NCI-H2107 (cell line): ENCODE results near the gene KIFAP3.
A peak's percentile ranks its signal among the peaks of the same experiment; 100 is the strongest.
"Not testable (repeated sequence)": the region's sequence is repeated elsewhere in the genome, so short reads cannot be mapped to it uniquely, and the experiment has no call there.

Experiments used
- DNase-seq: peaks from one replicate; lab custom pipeline; 2025; lab: John Stamatoyannopoulos, UW

Gene KIFAP3

GRCh38 chr1:169924063-169924462, 150.4 kb downstream of the KIFAP3 start:
- no peak for DNase-seq

- DNase-seq: no peak
These were observed 153.4 kb downstream of the KIFAP3 start for GRCh38 chr1:169921080-169921479.

GRCh38 chr1:169918927-169919326, 155.6 kb downstream of the KIFAP3 start:
- DNase-seq: no peak

GRCh38 chr1:169918220-169918619, 156.3 kb downstream of the KIFAP3 start:
- DNase-seq: not testable (repeated sequence)

GRCh38 chr1:169915150-169915549, 159.3 kb downstream of the KIFAP3 start:
- no peak for DNase-seq

- DNase-seq: no peak
These were observed 160.0 kb downstream of the KIFAP3 start for GRCh38 chr1:169914531-169914930.

GRCh38 chr1:169909499-169909898, 165.0 kb downstream of the KIFAP3 start:
- DNase-seq: no peak

GRCh38 chr1:169906938-169907337, 167.6 kb downstream of the KIFAP3 start:
- DNase-seq: no peak

GRCh38 chr1:169904834-169905233, 169.7 kb downstream of the KIFAP3 start:
- DNase-seq: no peak

GRCh38 chr1:169902751-169903150, 171.7 kb downstream of the KIFAP3 start:
- DNase-seq: no peak

GRCh38 chr1:169901115-169901514, 173.4 kb downstream of the KIFAP3 start:
- DNase-seq: no peak

GRCh38 chr1:169900571-169900970, 173.9 kb downstream of the KIFAP3 start:
- no peak for DNase-seq

GRCh38 chr1:169899519-169900217, 174.8 kb downstream of the KIFAP3 start:
- DNase-seq: no peak

GRCh38 chr1:169896013-169896412, 178.5 kb downstream of the KIFAP3 start:
- DNase-seq: no peak

GRCh38 chr1:169894424-169895145, 179.9 kb downstream of the KIFAP3 start:
- DNase-seq: no peak

- DNase-seq: peak; percentile 93
These were observed 180.7 kb downstream of the KIFAP3 start, which contains the start of gene SCYL3 for GRCh38 chr1:169893645-169894423. Gene SCYL3 (minus strand): TSS chr1:169893896. CDS start chr1:169888840, 5,056 bp downstream.

GRCh38 chr1:169892927-169893644, 181.4 kb downstream of the KIFAP3 start:
- no peak for DNase-seq

GRCh38 chr1:169892176-169892926, 182.1 kb downstream of the KIFAP3 start:
- no peak for DNase-seq

- DNase-seq: no peak
These were observed 183.0 kb downstream of the KIFAP3 start for GRCh38 chr1:169891539-169891885.

GRCh38 chr1:169890761-169891538, 183.5 kb downstream of the KIFAP3 start:
- DNase-seq: no peak

GRCh38 chr1:169889871-169890270, 184.6 kb downstream of the KIFAP3 start:
- DNase-seq: no peak
